OCI-M2 (cell line): ENCODE results near the gene FDX1.
"Not testable (repeated sequence)": the region's sequence is repeated elsewhere in the genome, so short reads cannot be mapped to it uniquely, and the experiment has no call there.

Experiments used
- DNase-seq: peaks from one replicate; lab custom pipeline; 2025; ENCODE audit not compliant: unreplicated experiment; lab: John Stamatoyannopoulos, UW

FDX1 gene

GRCh38 chr11:110429731-110430266 is at the start of gene FDX1:
TSS of gene FDX1 (plus strand) at chr11:110429948. CDS start at chr11:110430121, 173 bp downstream.
- DNase-seq: peak; percentile 65

- no peak for DNase-seq
Observed at GRCh38 chr11:110380836-110381622, 48.7 kb upstream of the FDX1 start.

- not testable (repeated sequence) for DNase-seq
Observed at GRCh38 chr11:110388231-110388630, 41.5 kb upstream of the FDX1 start.

- no peak for DNase-seq
Observed at GRCh38 chr11:110389965-110390364, 39.8 kb upstream of the FDX1 start.

GRCh38 chr11:110392056-110392455 is 37.7 kb upstream of the FDX1 start:
- DNase-seq: no peak

GRCh38 chr11:110397668-110398286 is 32.0 kb upstream of the FDX1 start:
- not testable (repeated sequence) for DNase-seq

- not testable (repeated sequence) for DNase-seq
Observed at GRCh38 chr11:110403585-110403984, 26.2 kb upstream of the FDX1 start.

GRCh38 chr11:110405636-110406035 is 24.1 kb upstream of the FDX1 start:
- DNase-seq: not testable (repeated sequence)

GRCh38 chr11:110407315-110407714 is 22.4 kb upstream of the FDX1 start:
- DNase-seq: no peak

- DNase-seq: no peak
Observed at GRCh38 chr11:110409174-110409573, 20.6 kb upstream of the FDX1 start.

- no peak for DNase-seq
Observed at GRCh38 chr11:110410651-110411050, 19.1 kb upstream of the FDX1 start.

GRCh38 chr11:110415081-110415480 is 14.7 kb upstream of the FDX1 start:
- no peak for DNase-seq

GRCh38 chr11:110421658-110422057 is 8.1 kb upstream of the FDX1 start:
- DNase-seq: not testable (repeated sequence)

GRCh38 chr11:110422306-110422905 is 7.3 kb upstream of the FDX1 start:
- DNase-seq: no peak

GRCh38 chr11:110424775-110425444 is 4.8 kb upstream of the FDX1 start:
- no peak for DNase-seq

- no peak for DNase-seq
Observed at GRCh38 chr11:110425751-110426545, 3.8 kb upstream of the FDX1 start.

GRCh38 chr11:110428040-110428439 is 1.7 kb upstream of the FDX1 start:
- no peak for DNase-seq

- no peak for DNase-seq
Observed at GRCh38 chr11:110428956-110429730, 605 bp upstream of the FDX1 start.

- DNase-seq: no peak
Observed at GRCh38 chr11:110430267-110431050, 711 bp downstream of the FDX1 start.
